ENCODE results near the gene TIMP1.

DNA sequence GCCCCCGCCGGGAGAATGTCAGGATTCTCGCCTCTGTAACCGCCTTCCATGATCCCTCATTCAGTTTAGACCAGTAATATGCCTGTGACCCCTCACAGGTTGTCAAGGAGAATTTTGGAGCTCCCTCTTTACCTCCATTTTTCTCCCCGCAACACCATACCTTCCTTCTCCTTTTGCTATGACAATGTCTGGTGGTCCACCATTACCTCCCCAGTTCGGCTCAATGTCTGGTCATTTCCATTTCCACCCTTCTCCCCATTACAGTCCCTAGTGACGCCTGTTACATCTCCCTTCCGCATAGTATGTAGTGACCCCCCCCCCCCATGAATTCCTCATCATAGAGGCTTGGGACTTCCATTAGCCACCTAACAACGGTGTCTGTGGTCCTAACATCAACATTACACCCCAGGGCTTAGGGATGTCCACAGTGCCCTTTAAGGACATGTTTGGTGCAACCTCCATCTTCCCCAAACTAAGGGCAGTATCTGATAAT, 20.5 kb upstream of the TIMP1 start:
- TF ChIP-seq CTCF (IDR thresholded peaks at IDR 0.05), result no peak
- no peak for TF ChIP-seq POLR2A (IDR thresholded peaks at IDR 0.05)
